NCI-H1105 (cell line): ENCODE data around the gene ACADVL.
A peak's percentile ranks its signal among the peaks of the same experiment; 100 is the strongest.

Experiments
- DNase-seq: peaks from one replicate; lab custom pipeline; 2025; lab: John Stamatoyannopoulos, UW

Gene ACADVL

DNA sequence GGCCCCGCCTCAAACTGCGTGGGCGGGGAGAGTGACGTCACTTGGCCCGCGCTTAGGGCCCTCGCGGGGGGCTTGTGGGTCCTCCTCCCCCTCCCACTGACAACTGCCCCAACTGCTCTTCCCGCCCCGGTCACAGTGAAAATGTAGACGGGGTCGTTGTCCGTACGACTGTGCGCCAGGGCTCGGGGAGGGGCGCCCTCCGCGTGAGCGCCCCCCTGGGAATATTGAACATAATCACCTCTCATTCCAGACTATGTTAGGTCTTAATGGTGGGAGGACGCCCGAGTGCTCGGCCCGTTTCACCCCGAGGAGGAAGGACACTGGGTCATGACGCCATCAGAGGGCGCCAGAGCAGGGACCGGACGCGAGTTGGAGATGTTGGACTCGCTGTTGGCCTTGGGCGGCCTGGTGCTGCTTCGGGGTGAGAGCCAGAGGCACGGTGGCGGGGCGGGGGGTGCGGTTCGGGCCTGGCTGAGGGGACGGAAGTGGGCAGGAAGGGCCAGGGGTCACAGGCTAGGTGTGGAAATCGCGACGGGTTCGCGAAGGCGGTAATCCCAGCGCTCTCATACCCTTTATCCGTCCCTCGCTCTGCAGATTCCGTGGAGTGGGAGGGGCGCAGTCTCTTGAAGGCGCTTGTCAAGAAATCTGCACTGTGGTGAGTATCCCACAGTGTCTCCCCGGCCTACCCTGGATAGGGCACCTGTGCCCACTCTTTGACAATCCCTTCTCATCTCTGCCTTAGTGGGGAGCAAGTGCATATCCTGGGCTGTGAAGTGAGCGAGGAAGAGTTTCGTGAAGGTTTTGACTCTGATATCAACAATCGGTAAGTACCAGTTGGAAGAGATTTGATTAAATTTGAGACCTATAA lies 32.7 kb downstream of the ACADVL start, which contains the start of gene ELP5:
TSS of gene ELP5 (plus strand) at position 40 of the 868 bp plus-strand sequence. CDS start at position 376, 336 bp downstream.
- DNase-seq = peak; percentile 95

DNA sequence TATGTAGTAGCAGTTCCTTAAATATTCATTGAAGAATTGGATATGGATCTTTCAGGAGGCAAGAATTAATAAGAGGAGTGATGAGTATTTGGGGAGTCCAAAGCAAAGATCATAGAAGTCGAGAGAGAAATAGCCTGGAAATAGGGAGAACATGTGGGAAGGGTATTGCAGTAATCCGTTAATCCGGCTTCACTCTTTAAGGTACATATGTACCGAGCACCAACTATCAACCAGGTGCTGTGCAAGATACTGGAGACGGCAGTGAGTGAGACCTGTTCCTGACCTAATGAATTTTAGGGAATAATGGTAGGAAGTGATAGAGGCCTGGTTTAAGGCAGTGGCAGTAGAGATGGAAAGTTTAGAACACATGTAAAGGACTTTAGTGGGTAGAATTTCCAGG lies 33.3 kb downstream of the ACADVL start:
- no peak for DNase-seq

DNA sequence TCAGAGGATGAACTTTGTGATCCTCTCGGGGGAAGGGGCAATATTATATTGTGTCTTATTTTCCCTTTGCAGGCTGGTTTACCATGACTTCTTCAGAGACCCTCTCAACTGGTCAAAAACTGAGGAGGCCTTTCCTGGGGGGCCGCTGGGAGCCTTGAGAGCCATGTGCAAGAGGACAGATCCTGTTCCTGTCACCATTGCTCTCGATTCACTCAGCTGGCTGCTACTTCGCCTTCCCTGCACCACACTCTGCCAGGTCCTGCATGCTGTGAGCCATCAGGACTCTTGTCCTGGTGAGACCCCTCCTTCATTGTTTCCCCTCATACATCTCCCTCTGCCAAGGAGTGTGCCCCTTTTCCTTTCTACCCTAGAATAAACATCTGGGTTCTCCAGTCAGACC lies 34.8 kb downstream of the ACADVL start:
- DNase-seq = no peak

DNA sequence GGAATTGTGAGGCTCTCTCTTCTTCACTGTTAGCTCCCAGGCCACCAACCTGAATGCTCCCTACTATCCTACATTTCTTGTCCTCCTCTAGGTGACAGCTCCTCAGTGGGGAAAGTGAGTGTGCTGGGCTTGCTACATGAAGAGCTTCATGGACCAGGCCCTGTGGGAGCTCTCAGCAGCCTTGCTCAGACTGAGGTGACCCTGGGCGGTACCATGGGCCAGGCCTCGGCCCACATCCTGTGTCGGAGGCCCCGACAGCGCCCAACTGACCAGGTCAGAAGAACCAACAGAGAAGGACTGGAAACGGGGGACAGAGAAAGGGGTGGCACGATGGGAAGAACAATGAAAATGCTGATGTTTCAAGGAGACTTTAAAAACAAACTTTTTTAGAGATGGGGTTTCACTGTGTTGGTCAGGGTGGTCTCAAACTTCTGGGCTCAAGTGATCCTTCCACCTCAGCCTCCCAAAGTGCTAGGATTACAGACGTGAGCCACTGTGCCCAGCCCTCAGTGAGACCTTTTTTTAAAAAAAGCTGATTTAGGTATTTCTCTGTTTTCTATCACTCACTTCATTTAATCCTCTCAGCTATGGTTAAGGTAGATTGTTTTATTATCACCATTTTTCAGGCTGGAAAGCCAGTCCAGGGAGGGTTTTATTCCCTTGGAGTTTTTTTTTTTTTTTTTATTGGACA lies 37.2 kb downstream of the ACADVL start:
- DNase-seq = no peak

DNA sequence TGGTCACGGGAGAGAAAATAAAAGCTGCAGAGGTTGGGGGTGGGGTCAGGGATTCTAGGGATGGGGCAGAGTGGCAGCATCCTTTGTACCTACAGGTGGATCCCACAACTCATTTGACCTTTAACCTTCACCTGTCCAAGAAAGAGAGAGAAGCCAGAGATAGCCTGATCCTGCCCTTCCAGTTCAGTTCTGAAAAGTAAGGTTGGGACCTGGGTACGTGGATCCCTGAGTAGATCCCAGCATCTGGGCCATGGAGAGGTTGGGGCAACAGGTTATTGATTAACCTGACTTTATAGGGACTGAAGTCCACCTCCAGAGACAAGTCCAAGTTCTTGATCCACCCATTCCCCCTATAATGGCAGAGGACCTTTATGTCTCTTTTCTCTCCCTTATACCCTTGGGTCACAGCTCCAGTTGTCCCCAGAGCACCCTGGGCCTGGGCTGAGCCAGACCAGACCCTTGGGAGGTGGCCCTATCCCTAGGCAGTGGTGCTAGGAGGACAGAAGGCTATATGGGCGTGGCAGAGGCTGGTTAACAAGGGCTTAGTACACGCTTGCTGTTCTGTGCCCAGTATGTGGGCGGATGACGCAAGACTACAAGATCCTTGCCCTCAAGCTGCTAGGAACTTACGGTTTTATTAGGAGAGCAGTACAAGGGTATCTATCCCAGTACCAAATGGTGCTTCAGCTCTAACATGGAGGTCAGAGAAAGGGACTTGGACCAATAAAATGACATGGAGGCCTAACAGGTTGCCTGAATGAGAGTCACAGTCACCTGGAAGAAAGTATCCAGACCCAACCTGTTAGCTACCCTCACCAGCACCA lies 39.2 kb downstream of the ACADVL start:
- no peak for DNase-seq

DNA sequence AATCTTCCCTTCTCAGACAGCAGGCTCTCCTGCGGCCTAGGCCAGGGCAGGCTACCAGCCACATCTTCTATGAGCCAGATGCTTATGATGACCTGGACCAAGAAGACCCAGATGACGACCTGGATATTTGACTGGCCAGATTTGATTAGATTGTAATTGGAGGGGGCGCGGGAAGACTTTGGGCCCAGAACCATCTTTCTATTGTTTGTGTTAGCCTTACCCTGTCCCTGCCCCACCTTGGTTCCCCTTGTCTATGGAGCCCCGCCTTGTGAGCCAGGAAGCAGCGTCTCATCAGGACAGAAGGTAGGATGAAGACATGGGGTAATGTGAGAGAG lies 39.8 kb downstream of the ACADVL start:
- no peak for DNase-seq

DNA sequence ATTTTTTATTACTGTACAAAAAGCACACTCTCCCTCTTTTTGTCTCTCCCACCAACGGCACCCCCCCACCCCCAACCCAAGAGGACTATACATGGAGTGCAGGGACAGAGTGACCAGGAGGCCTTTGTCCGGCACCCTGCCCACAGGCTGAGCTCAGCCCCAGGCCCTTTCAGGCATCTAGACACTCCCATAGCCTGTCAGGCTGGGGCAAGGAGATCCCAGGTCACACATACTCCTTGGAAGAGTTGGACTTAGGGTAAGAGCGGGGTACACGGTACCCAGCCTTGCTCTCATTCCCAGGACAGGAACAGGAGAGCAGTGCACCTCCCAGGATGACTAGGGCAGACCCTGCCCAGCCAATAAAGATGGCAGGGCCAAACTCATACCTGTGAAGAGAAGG lies 40.4 kb downstream of the ACADVL start:
- no peak for DNase-seq

DNA sequence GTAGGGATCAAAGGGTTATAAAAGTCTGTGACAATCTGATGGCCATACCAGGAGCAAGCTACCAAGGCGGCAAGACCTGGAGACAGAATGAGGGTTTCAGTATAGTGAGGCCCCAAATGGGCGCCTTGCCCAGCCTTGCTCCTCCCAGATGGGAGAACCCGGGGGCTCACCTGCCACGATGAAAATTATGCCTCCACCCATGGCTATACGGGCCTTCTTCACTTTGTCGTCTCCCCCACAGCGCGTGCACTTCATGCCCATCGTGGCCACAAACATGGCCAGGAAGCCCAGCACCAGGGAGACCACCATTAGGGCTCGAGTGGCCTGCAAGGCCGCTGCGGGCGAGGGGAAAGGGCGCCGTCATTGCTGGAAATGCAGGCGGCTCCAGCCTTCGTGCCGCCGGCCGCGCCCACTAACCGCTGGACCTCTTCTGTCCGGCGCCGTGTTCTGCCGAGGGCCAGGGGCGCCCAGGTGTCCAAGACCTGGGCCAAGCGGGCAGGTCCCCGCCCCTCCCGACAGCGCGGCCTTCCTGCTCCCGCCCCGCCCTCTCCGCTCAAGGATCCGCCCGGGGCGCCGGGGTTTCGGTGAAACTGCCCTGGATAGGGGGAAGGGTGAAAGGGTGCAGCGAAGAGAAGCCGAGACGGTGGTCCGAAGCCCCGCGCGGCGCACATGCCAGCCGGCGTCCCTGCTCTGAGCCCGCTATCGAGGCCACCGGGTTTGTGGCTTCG lies 41.1 kb downstream of the ACADVL start:
- peak; percentile 59 for DNase-seq

DNA sequence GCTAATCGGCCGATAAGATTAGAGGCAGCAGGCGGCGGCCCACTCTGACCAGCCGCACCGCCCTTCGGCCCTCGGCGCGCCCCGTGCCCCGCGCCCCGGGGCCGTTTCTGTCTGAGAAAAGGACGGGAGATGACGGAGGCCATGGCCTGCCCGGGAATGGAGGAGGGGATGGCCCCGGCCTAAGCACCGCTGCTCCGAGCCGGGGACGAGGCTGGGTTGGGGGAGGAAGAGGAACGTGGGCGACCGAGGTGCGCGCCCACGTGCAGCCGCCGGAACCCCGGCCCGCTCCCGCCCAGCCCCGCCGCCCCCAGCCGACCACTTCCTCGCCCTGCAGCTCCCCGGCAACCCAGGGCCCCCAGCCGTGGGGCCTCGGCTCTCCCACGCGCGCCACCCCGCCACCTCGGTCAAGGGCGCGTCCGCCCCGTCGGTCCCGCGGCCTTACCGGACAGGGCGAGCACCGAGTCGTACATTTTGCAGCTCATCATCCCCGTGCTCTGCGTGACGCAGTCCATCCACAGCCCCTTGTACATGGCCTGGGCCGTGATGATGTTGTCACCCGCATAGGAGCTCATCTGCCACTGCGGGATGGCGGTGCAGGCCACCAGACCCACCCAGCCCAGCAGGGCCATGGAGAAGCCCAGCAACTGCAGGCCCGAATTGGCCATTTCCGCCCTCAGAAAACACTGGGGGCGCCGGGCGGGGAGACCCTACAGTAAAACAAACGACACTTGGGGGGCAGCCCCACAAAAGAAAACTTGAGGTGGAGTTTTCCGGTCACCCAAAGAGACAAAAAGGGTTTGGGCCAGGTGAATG lies 41.8 kb downstream of the ACADVL start:
- DNase-seq = no peak

DNA sequence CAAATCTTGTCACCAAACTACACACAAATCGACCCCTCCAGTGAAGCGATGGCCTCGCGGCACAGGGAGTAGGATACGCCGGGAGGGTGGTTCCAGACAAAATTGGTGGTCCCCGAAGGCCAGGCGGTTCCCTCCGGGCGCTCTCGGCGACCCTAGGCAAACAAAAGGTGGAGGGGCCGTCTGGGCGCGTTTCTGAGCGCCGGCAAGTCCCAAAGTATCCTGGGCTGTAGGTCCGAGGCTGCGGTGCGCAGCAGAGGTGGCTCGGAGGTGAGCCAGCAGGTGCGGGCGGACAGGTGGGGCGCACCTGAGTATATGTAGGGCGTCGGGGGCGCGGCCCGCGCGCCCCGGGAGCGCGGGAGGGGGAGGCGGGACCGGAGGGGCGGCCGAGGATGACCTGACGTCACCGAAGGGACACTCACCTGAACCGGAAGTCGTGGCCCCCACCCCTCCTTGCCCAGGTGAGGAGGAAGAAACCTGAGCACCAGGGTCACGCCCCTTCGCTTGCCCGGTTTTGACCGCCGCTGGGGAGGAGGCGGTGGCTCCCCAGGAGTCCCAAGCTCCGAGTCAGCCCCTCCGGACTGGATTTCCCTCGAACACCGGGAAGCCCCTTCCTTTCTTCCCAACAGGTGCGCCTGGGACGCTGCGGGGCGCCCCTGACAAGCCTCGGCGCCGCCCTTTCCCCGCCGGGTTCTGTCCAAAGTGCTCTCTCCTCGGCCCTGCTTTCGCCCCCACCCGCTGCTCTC lies 42.6 kb downstream of the ACADVL start, which contains the start of gene CLDN7:
TSS of gene CLDN7 (minus strand) at position 287 of the 743 bp plus-strand sequence. CDS start 435 bp downstream, outside the sequence.
- DNase-seq = peak; percentile 96

DNA sequence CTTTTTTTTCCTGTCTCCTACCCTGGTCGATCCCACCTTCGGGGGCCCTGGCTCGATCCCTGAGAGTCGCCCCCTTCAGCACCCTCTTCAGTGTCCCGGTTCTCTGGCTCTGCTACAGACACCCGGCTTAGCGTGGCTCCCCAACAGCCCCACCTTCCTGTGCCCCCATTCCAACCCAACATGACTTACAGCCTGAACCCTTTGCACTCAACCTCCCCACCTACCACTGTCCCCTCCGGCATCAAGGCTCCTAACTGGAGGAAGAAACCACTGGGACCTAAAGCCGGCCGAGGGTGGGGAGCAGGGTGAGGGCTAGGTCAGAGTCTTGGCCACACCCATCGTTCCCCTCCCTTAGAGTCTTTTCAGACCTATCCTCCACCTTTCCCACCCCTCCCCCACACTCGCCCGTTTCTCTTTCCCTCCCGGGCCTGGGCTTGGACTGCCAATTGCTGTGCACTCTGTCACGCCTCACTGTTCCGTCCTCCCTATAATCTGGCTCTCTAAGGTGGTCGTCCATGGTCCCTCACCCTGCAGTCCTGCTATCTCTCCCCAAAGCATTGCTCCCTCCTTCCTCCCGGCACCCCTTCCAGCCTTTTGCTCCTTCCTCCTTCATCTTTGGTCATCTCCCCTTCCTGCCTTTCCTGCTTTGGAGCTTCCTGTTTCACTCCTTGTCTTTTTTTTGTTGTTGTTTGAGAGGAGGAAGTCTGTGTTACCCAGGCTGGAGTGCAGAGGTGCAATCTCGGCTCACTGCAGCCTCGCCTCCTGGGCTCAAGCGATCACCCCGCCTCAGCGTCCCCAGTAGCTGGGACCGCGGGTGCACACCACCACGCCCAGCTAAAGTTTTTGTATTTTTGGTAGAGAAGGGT lies 43.4 kb downstream of the ACADVL start:
- DNase-seq = peak; percentile 58

DNA sequence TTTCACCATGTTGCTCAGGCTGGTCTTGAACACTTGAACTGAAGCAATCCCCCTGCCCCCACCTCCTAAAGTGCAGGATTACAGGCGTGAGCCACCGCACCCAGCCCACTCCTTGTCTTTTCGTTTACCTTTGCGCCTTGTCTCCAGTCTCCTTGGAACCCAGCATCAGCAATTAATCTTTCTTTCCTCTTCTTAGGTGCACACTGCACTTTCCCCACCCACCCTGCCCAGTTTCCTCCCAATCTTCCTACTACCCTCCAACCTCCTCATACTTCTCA lies 44.0 kb downstream of the ACADVL start:
- no peak for DNase-seq

DNA sequence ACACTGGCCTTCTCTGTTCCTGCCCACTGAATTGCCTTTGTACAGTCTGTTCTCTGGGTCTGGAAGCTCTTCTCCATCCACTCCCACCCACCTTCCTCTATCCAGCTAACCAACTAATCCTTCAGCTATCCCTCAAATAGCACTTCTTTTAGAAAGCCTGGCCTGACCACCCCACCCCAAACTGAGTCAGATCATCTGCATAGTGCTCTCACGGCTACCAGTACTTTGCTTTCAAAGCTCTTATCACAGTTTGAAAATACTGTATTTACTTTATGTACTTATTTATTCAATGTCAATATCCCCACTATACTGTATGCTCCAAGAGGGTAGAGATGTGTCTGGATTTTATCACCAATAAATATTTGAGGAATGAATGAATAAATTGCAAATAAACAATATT lies 47.0 kb downstream of the ACADVL start:
- DNase-seq = no peak
